Erythroblast (primary cell): Measurements from ENCODE around the gene LILRB5.

Experiments
- GATA1 ChIP-seq: IDR thresholded peaks from 2 replicates; pipeline ENCODE4 v1.6.1; 2011; ENCODE audit warnings: low read depth, mild to moderate bottlenecking, control low read depth, low read length, moderate library complexity
- POLR2A ChIP-seq: IDR thresholded peaks from 2 replicates; pipeline ENCODE4 v1.6.1; 2011; ENCODE audit warnings: mild to moderate bottlenecking, low read length

GRCh38 chr19:54281007-54281728 is 24.1 kb upstream of the LILRB5 start, which contains the start of gene LILRB2:
- no peak for TF ChIP-seq POLR2A
- no peak for TF ChIP-seq GATA1
